Neutrophil (primary cell): ENCODE measurements around the gene OTUD3.

Experiments
- H3K27ac ChIP-seq: fragments of 200-600 bp; sonication (generic); 2 replicates; pipeline ENCODE4 v1.5.1; 2016; ENCODE audit warnings: mild to moderate bottlenecking, moderate library complexity
- H3K27me3 ChIP-seq: fragments of 200-600 bp; sonication (generic); 2 replicates; pipeline ENCODE4 v1.6.0; 2016; ENCODE audit warnings: mild to moderate bottlenecking
- H3K36me3 ChIP-seq: fragments of 200-600 bp; sonication (generic); 2 replicates; pipeline ENCODE4 v1.5.1; 2017
- H3K4me1 ChIP-seq, 2 experiments: fragments of 200-600 bp in 1 of 2; sonication (generic) in 1 of 2; 1 replicate in 1 of 2; 2 replicates in 1 of 2; pipeline versions ENCODE4 v1.5.1 to v1.6.1; 2013 to 2016; ENCODE audit warnings: low read depth in 1 of 2, low read length in 1 of 2, mild to moderate bottlenecking in 1 of 2, moderate library complexity in 1 of 2; ENCODE audit not compliant: control insufficient read depth in 1 of 2, insufficient read depth in 1 of 2
- H3K4me3 ChIP-seq, 2 experiments: fragments of 200-600 bp in 1 of 2; sonication (generic) in 1 of 2; 1 replicate in 1 of 2; 2 replicates in 1 of 2; pipeline ENCODE4 v1.5.1; 2013 to 2016; ENCODE audit warnings: low read depth in 1 of 2, low read length in 1 of 2, mild to moderate bottlenecking in 1 of 2, moderate library complexity in 1 of 2
- H3K9me3 ChIP-seq: fragments of 200-600 bp; sonication (generic); 2 replicates; pipeline ENCODE4 v1.5.1; 2016
- CTCF ChIP-seq: fragments of 200-600 bp; sonication (generic); IDR thresholded peaks from 2 replicates; pipeline ENCODE4 v1.5.1; 2016; ENCODE audit warnings: antibody characterized with exemption

OTUD3 gene

DNA sequence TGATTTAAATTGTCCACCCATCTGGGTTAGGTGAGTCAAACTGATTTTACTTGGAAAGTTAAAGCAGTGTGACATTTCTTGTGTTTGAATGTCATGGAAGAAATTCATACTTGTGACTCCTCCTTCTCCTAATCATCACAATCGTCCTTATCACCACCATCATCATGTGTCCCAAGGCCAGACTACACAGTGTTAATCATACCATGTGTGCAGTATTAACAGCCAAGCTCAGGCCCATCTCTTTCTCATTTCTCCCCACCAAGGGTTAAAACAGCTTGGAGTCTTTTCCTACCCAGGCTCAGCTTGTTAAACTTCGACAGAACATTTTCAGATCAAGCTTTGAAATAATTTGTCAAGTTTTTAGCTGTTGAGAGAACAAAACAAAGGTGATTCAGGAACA is 63.7 kb downstream of the OTUD3 start:
- Histone ChIP-seq H3K4me1 (no peaks in the 10 kb centered on the region), H3K9me3 (no peaks in the 10 kb centered on the region), H3K27me3 (peaks cover 32% of the 10 kb centered on the region), H3K27ac (no peak overlapping the region), H3K4me3 (no peak overlapping the region), H3K36me3 (no peaks in the 10 kb centered on the region)
- TF ChIP-seq CTCF: no peak

DNA sequence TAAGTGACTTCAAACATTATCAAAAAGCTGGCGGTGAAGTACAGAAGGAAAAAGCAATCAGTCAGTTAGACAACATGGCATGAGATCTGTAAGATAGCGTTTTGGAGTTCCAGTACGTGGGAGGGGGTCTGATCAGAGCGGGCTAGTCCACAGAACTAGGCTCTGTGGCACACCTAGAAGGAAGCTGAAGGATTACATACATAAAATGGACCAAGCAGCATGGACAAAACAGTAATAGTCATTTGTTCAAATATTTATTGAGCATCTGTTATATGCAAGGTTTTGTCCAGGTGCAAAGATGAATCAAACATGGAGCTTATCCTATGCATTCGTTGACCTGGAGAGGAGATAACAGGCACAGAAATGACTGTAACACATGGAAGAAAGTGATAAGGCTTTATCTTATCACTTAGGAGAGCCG is 64.1 kb downstream of the OTUD3 start:
- Histone ChIP-seq H3K27ac (no peak overlapping the region), H3K4me1 (no peaks in the 10 kb centered on the region), H3K36me3 (no peaks in the 10 kb centered on the region), H3K4me3 (no peak overlapping the region), H3K27me3 (peaks cover 32% of the 10 kb centered on the region), H3K9me3 (no peaks in the 10 kb centered on the region)
- no peak for TF ChIP-seq CTCF

DNA sequence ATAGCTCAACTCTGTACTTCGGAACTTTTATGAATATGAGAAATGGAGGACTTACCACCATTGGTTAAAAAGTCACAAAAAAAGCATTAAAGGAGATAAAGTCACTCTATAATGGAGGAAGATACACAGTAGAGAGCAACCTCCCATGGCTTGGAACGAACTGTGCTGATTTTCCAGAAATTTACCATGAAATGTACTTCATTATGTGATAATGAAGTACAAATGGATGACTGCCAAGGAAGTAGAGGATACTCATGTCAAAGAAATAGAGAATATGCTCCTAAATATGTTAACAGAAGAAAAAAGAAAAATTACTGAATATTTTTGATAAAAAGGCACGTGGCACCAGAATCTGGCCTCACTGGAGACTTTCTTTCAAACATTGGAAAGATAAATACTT is 64.8 kb downstream of the OTUD3 start:
- Histone ChIP-seq H3K9me3 (no peaks in the 10 kb centered on the region), H3K27ac (no peak overlapping the region), H3K4me3 (no peak overlapping the region), H3K4me1 (no peaks in the 10 kb centered on the region), H3K36me3 (no peaks in the 10 kb centered on the region), H3K27me3 (peaks cover 27% of the 10 kb centered on the region)
- no peak for TF ChIP-seq CTCF

DNA sequence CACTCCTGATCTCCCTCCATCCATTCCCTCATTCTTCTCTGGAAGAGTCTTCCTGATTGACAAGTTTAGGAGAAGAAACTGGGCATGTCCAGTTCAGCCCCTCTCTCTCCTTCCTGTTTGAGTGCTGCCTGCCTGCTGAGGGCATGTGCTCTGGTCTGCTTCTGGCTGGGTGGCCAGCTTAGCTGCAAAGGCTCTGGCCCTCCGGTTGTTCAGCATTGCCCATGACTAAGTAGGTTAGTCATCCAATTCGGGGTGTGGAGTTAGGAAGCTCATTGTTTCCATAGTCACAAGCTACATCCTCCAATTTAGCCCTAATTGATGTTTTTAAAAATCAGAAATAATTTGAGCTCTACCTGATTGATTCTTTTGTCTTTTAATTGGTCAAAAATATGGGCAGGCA is 66.8 kb downstream of the OTUD3 start:
- no peaks in the 10 kb centered on the region for H3K36me3 ChIP-seq
- peaks cover 26% of the 10 kb centered on the region for H3K27me3 ChIP-seq
- H3K4me1 ChIP-seq: no peaks in the 10 kb centered on the region
- no peaks in the 10 kb centered on the region for H3K9me3 ChIP-seq
- no peak for TF ChIP-seq CTCF
- no peak overlapping the region for H3K4me3 ChIP-seq
- no peak overlapping the region for H3K27ac ChIP-seq

GRCh38 chr1:19954059-19954458 is 71.9 kb downstream of the OTUD3 start:
- TF ChIP-seq CTCF: no peak
- H3K36me3 ChIP-seq: no peaks in the 10 kb centered on the region
- H3K4me3 ChIP-seq: no peak overlapping the region
- H3K4me1 ChIP-seq: peaks cover 11% of the 10 kb centered on the region in 2 experiments
- no peaks in the 10 kb centered on the region for H3K9me3 ChIP-seq
- H3K27ac ChIP-seq: no peak overlapping the region
- H3K27me3 ChIP-seq: no peaks in the 10 kb centered on the region
